GM21717 (cell line): ENCODE results near the gene FAIM.
"Not testable (repeated sequence)": the region's sequence is repeated elsewhere in the genome, so short reads cannot be mapped to it uniquely, and the experiment has no call there.

Source experiments
- ATAC-seq: cut with Tn5 transposase; IDR thresholded peaks from one replicate; pipeline ENCODE4 v1.9.1; 2021; ENCODE audit warnings: mild to moderate bottlenecking, moderate library complexity; ENCODE audit not compliant: unreplicated experiment

The FAIM gene

DNA sequence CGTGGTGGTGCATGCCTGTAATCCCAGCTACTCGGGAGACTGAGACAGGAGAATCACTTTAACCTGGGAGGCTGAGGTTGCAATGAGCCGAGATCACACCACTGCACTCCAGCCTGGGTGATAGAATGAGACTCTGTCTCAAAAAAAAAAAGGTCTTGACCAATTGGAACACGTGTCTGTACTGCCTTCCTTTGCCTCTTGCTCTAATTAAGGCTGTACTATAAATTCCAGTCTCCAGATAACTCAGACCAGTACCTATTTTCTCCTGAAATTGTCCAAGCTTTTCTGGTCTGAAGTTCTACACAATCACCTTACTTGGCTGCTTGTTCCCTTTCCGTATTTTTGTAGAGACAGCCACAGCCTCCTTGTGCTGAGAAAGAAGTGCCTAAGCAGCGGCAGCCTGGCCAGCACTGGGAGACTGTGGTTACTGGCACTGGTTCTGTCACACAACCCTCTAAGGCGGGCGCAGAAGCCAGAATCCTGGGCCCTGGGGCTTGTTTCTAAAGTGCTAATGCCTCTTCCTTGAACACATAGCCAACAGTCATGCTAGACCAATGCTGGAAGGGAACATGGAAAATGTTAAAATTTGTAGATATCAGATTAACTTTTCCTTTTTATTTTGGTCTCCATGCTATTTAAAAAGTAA is 8.3 kb upstream of the FAIM start:
- ATAC-seq: no peak

DNA sequence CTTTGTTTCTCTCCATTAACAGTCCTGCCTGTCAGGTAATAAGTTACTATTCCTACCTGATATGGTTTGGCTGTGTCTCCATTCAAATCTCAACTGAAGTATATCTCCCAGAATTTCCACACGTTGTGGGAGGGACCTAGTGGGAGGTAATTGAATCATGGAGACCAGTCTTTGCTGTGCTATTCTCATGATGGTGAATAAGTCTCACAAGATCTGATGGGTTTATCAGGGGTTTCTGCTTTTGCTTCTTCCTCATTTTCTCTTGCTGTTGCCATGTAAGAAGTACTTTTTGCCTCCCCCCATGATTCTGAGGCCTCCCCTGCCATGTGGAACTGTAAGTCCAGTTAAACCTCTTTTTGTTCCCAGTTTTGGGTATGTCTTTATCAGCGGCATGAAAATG is 6.9 kb upstream of the FAIM start:
- not testable (repeated sequence) for ATAC-seq

DNA sequence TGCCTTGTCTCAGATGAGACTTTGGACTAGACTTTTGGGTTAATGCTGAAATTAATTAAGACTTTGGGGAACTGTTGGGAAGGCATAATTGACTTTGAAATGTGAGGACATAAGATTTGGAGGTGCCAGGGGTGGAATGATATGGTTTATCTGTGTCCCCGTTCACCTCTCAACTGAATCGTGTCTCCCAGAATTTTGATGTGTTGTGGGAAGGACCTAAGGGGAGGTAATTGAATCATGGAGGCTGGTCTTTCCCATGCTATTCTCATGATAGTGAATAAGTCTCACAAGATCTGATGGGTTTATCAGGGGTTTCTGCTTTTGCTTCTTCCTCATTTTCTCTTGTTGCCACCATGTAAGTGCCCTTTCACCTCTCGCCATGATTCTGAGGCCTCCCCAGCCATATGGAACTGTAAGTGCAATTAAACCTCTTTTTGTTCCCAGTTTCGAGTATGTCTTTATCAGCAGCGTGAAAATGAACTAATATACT is 4.4 kb upstream of the FAIM start:
- not testable (repeated sequence) for ATAC-seq

DNA sequence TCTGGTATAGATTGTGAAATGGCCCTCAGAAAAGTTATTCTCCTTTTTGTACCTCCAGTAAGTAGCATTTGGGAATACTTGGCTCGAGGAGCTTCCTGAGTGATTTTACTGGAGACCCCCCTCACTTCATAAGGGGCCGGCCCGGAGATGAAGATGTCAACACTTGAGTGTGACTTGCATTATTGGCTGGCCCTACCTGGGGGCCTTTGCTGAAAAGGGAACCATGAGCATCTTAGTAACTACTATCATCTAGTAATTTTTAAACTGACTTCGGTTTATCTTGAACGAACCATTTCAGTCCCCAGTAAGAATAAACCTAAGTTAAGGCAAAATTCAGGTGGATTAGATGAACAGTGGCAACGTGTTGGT is 1.3 kb downstream of the FAIM start:
- ATAC-seq: no peak

DNA sequence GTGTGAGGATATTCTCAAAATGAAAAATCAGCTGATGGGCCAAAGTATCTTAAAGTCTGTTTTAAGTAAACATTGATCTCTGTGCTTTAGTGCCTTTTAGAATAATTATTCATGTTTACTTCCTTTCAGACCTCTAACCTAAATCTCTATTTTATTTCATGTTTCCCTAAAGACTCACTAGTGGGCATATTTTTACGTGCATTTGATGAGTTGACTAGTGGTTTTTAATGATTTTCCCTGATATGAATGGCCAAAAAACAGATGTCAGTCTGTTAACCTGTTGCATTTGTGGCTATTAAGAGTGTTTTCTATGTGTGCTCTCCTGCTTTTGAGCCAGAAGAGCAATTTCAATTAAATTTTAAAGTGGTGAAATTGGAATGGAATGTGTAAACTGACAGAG is 6.9 kb downstream of the FAIM start:
- no peak for ATAC-seq

DNA sequence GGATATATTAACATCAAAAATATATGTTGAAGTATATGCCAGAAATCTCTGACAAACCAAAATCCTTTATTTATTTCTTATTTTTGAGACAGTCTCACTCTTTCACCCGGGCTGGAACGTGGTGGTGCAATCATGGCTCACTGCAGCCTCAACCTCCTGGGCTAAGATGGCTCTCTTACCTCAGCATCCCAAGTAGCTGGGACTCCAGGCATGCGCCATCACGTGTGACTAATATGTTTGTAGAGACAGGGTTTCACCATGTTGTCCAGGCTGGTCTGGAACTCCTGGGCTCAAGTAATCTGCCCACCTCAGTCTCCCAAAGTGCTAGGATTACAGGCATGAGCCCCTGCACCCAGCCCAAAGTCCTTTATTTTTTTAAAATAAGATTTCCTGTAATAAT is 11.9 kb downstream of the FAIM start:
- no peak for ATAC-seq

DNA sequence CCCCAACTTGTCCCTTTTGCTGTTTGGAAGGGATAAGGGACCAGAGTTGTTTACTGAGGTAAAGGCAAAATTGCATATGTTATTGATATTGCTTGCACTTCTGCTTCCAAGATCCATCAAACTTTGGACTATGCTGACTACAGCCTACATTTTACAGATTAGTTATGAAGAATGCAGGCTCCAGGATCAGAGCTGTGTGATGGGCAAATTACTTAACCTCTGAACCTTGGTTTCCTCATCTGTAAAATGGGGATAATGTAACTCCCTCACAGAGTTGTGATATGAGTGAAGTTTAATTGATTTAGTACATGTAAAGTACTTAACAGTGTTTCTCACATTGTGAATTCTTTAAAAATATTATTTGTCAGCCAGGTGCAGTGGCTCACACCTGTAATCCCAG is 15.9 kb downstream of the FAIM start:
- ATAC-seq: no peak

DNA sequence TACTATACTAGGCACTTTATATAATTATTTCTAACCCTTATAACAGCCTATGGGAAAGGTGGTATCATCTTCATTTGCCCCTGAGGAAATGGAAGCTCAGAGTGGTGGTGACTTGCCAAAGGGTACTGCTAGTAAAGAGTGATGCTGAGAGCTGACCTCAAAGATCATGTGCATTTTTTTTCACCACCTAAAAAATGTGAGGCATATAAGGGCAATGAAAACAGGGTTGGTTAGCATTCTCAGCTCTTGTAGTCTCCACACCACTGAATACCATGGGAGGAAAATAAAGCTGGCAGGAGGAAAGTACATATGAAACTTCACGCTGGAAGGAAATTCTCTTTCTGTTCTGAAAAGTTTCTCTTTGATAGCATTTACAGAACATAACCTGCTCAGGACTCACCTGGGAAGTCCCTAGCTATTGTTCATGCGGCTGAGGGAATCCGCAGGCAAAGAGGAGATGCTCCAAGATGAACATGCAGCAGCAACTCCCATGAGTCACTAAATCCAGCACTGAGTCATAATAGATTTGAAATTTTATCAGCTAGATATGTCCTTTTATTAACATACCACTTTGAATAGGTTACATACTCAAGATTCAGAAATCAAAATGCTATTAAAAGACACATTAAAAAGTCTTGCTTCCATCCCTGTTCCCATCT is 17.3 kb downstream of the FAIM start:
- no peak for ATAC-seq

DNA sequence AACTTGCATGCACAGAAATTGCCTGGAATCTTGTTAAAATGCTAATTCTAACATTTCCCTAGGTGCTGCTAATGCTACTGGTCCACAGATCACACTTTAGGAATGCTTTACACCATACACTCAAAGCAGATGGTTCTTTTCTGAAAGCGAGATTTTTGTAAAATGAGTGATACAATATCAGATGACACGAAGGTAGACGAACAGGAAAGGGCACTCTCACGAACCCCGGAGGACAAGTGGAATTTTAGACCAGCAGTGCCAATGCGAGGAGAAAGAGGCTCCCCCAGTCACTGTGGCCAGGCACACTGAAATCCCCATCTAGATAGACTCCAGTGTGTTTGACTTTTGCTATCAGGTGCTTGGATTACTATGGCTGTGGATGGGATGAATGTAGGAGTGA is 21.0 kb downstream of the FAIM start:
- ATAC-seq: no peak

DNA sequence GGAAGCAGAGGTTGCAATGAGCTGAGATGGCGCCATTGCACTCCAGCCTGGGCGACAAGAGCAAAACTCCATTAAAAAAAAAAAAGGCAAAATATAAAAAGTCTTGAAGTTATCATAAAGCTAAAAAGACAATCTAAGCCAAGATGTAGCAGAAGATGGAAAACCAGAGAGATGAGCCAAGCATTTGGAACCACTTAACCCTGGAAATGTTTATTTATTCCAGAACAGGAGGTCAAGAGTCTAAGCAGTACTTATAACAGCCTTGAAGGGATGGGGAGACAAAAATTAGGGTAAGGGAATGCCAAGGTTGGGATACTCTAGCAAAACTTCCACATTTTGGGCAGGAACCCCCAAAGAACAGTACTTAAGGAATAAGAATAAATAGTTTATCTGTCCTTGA is 30.1 kb downstream of the FAIM start:
- no peak for ATAC-seq

DNA sequence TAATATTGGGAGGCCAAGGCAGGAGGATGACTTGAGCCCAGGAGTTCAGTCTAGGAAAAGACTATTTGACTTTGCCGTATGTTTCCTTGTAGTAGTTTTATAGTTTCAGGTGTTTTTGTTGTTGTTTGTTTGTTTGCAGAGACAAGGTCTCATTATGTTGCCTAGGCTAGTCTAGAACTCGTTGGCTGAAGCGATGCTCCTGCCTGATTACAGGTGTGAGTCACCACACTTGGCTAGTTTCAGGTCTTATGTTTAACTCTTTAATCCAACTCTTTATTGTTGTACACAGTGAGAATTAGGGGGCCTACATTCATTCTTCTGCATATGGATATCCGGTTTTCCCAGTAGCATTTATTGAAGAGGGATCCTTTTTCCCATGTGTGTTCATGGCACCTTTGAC is 32.0 kb downstream of the FAIM start:
- no peak for ATAC-seq

DNA sequence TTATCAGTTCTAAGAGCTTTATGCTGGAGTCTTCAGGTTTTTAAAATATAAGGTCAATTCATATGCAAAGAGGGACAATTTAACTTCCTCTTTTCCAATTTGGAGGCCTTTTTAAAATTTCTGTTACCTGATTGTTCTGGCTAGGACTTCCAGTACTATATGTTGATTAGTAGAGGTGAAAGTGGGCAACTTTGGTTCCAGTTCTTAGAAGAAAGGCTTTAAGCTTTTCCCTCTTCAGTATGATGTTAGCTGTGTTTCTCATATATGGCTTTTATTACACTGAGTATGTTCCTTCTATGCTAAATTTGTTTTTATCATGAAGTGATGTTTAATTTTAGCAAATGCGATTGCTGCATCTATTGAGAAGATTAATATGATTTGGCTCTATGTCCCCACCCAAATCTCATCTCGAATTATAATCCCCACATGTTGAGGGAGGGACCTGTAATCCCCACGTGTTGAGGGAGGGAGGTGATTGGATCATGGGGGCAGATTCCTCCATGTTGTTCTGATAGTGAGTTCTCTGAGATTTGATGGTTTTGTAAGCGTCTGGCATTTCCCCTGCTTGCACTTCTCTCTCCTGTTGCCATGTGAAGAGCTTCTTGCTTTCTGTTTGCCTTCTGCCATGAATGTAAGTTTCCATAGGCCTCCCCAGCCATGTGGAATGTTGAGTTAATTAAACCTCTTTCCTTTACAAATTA is 33.8 kb downstream of the FAIM start:
- ATAC-seq: no peak

DNA sequence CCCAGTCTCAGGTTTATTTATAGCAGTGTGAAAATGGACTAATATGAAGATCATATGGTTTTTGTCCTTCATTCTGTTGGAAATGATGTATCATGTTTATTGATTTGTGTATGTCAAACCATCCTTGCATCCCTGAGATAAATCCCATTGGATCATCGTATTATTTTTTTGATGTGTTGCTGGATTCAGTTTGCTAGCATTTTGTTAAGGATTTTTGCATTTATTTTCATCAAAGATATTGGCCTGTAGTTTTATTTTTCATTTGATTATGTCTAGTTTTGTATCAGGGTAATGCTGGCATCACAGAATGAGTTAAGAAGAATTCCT is 34.3 kb downstream of the FAIM start:
- no peak for ATAC-seq

DNA sequence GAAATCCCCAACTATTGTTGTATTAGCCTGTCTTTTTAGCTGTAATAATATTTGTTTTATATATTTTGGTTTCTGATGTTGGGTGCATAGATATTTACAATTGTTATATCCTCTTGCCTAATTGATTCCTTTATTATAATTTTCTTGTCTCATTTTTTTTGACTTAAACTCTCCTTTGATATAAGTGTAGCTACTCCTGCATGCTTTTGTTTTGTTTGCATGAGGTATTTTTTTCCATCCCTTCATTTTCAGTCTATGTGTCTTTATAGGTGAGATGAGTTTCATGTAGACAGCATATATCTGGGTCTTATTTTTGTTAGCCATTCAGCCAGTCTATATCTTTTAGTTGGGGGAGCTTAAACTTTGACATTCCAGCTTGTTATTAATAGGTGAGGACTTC is 37.4 kb downstream of the FAIM start:
- ATAC-seq: no peak

DNA sequence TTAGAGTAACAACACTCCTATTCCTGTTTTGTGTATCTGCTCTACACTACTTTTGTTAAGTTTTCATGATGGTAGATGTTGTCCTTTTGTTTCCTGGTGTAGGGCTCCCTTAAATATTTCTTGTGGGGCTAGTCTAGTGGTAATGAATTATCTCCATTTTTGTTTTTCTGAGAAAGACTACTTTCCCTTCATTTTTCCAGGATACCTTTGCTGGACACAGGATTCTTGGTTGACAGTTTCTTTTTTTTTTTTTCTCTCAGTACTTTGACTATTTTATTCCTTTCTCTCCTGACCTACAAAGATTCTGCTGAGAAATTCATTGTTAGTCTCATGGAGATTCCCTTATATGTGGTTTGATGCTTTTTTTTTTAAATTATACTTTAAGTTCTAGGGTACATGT is 37.9 kb downstream of the FAIM start:
- ATAC-seq: no peak

DNA sequence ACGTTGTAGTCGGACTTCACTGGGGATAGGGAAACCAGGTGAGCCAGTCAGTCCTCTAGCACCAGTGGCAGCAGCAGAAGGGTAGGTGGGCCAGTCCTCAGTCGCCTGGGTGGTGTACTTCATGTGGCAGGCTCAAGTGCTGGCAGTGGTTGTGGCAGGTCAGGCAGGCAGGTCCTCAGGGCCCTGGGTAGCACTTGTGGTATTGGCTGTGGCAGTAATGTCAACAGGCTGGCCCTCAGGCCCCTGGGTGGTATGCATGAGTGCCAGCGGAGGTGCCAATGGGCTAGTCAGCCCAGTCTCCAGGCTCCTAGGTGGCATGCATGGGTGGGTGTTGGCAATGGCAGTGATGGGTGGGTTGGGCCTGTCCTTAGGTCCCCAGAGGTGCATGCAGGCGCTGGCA is 40.6 kb downstream of the FAIM start:
- no peak for ATAC-seq

DNA sequence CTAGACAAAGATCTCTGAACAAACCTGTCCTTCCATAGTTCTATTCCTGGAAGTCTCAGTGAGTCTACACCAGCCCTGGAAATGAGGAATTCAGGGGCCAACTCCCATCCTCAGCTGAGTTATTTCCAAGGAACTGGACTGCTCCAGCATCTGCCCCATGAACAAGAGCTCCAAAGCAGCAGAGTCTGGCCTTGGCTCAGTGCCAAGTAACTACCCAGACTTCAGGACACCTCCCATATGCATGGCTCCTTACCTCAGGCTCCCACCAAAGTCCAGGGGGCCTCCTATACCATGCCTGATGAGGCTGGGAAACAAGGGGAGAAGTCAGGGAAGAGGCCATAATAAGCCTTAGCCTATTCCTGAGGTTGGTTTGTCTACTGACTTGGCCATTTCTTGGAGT is 45.0 kb downstream of the FAIM start:
- no peak for ATAC-seq

DNA sequence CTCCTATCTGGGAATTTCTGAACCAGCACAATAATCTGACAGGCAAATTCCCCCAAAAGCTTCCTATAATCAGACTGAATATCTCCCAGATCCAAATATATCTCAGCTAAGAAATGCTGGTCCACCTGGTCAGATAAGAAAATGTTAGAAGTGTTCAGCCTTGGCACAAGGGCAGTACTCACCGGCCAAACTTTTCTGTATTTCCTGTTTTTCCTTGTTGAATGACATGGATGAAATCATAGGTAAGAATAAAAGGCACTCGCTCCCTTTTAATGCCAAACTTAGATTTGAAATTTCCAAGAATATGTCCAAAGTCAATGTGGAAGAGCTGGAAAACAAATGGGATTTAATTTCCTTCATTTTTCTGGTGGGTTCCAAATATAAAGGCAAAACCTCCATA is 48.9 kb downstream of the FAIM start:
- no peak for ATAC-seq

DNA sequence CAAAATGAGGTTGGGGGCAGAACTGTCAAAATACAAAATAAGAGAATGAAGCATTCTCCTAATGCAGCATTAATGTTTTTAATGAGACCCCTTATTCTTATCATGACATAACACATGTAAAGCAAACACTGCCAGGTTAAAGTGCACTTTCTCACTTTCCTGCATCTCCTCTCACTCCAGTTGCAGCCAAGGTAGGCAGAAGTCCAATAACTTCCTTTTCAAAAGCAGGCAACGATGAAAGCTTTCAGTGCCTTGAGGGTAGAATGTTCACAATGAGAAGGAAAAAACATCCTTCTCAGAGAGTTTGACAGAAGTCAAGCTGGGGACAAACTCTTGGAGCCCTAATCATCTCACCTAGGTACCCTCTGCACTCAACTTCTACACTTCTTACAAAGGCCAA is 59.5 kb downstream of the FAIM start:
- no peak for ATAC-seq

DNA sequence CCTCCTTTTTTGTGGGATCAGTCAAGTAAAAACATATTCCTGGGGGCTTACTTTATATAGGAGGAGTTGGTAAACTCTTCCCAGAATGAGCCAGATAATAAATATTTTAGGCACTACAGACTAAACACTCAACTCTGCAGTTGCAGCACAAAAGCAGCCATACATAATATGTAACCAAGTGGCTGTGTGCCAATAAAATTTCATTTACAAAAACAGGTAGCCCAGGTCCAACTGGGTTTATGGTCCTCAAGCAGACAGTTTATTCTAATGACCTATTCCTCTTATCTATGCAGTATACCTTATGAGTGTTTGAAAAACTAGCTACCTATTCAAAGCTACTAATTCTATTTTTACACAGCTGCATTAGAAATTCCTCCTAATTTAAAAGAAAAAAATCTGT is 61.8 kb downstream of the FAIM start:
- ATAC-seq: no peak

DNA sequence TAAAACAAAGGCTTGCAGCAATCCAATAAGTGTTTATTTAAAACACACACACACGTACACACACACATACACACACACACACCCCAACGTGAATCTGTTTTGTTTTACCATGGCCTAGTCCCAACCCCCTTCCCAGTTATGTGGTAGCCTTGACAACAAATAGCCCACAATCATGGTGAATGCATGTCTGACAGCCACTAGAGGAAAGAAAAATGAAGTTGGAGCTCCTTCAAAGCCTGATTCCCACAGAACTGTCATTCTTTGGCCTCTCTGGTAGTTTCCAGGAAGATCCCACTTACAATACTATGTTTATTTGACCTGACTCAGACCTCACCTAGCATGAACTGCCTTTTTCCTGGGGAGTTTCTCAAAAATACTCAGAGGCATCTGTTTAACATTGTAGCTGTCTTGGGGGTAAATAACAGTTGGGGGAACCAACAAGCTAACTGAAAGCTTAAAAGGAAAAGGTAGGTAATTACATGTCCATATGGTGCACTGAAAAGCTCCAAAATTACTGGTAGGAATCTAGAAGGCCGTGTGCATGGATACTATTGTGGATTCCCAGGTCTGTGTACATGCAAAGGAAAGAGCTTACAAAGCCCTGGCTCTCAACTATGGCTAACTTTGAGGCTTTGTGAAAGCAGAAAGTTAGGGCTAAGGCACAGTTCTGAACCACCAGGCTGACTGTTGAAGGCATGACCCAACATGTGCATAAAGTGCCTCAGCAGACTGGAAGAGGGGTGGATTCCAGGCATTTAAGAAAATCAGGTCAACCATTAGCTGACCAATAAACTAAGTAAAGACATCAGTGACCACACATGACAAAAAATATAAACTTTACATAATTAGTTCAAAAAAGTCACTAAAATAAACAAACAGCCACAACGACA is 65.3 kb downstream of the FAIM start:
- no peak for ATAC-seq

DNA sequence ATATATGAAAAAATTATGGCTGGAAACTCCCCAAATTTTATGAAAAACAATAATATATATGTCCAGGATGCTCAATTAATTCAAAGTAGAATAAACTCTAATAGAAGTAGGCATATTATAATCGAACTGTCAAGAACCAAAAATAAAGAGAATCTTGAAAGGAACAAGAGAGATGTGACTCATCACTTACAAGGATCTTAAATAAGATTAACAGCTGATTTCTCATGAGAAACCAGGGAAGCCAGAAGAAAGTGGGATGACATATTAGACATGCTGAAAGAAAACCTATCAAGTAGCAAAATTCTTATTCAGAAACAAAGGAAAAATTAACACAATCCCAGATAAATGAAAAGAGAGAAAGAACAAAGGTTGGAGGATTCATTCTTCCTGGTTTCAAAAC is 66.8 kb downstream of the FAIM start:
- ATAC-seq: no peak
